RWPE2 (cell line): Measurements from ENCODE around the gene ABCA9.
A peak's percentile ranks its signal among the peaks of the same experiment; 100 is the strongest.

Source experiments
- ATAC-seq: fragments of 200-7000 bp; cut with Tn5 transposase; 3 replicates; pipeline ENCODE4 v1.9.1; 2021; ENCODE audit warnings: low read depth
- DNase-seq: peaks from one replicate; pipeline ENCODE4 v3.0.0-alpha.2; 2020; ENCODE audit warnings: low spot score
- H3K27ac ChIP-seq: fragments of 450-650 bp; 2 replicates; pipeline ENCODE4 v1.5.1; 2017; ENCODE audit warnings: mild to moderate bottlenecking; ENCODE audit not compliant: poor library complexity, severe bottlenecking
- H3K27me3 ChIP-seq: fragments of 250-450 bp; sonication (Bioruptor Pico); 2 replicates; pipeline ENCODE4 v1.5.1; 2021; ENCODE audit warnings: mild to moderate bottlenecking, moderate library complexity; ENCODE audit not compliant: insufficient read depth, poor library complexity, severe bottlenecking
- H3K36me3 ChIP-seq: fragments of 250-450 bp; sonication (Bioruptor Pico); 2 replicates; pipeline ENCODE4 v1.5.1; 2020; ENCODE audit warnings: low read depth, mild to moderate bottlenecking, moderate library complexity
- H3K4me1 ChIP-seq: fragments of 250-450 bp; sonication (Bioruptor Pico); 2 replicates; pipeline ENCODE4 v1.5.1; 2021; ENCODE audit warnings: mild to moderate bottlenecking, moderate library complexity; ENCODE audit not compliant: insufficient read depth, poor library complexity, severe bottlenecking
- H3K4me3 ChIP-seq: fragments of 250-450 bp; sonication (Bioruptor Pico); 2 replicates; pipeline ENCODE4 v1.5.1; 2021; ENCODE audit warnings: mild to moderate bottlenecking, moderate library complexity; ENCODE audit not compliant: severe bottlenecking
- H3K9me3 ChIP-seq: fragments of 250-450 bp; sonication (Bioruptor Pico); 2 replicates; pipeline ENCODE4 v1.5.1; 2021; ENCODE audit warnings: mild to moderate bottlenecking, moderate library complexity; ENCODE audit not compliant: severe bottlenecking
- CTCF ChIP-seq: fragments of 450-650 bp; IDR thresholded peaks from one replicate; pipeline ENCODE4 v1.5.1; 2017; ENCODE audit warnings: mild to moderate bottlenecking, moderate library complexity; ENCODE audit not compliant: poor library complexity, severe bottlenecking

The ABCA9 gene

GRCh38 chr17:69047368-69048263 is 13.1 kb downstream of the ABCA9 start:
- ATAC-seq (peak; percentile 96), DNase-seq (no peak)
- Histone ChIP-seq H3K27ac (peak overlapping the region; percentile 51), H3K36me3 (no peaks in the 10 kb centered on the region), H3K27me3 (no peaks in the 10 kb centered on the region), H3K4me3 (no peak overlapping the region), H3K9me3 (no peaks in the 10 kb centered on the region), H3K4me1 (peaks cover 10% of the 10 kb centered on the region)
- no peak for TF ChIP-seq CTCF

- no peak for ATAC-seq
- TF ChIP-seq CTCF, result no peak
- no peak overlapping the region for H3K4me3 ChIP-seq
Measured at GRCh38 chr17:69046121-69046807, 14.5 kb downstream of the ABCA9 start.

GRCh38 chr17:69045646-69046045 is 15.1 kb downstream of the ABCA9 start:
- no peaks in the 10 kb centered on the region for H3K9me3 ChIP-seq
- ATAC-seq (no peak), DNase-seq (no peak)
- no peak overlapping the region for H3K27ac ChIP-seq
- no peak for TF ChIP-seq CTCF
- no peaks in the 10 kb centered on the region for H3K36me3 ChIP-seq
- no peaks in the 10 kb centered on the region for H3K27me3 ChIP-seq
- H3K4me1 ChIP-seq, result peaks cover 10% of the 10 kb centered on the region
- H3K4me3 ChIP-seq, result no peak overlapping the region

More at GRCh38 chr17:69046121-69046807, 14.5 kb downstream of the ABCA9 start:
- Histone ChIP-seq H3K36me3 (no peaks in the 10 kb centered on the region), H3K27me3 (no peaks in the 10 kb centered on the region), H3K27ac (no peak overlapping the region), H3K4me1 (peaks cover 10% of the 10 kb centered on the region), H3K9me3 (no peaks in the 10 kb centered on the region)
- no peak for DNase-seq

GRCh38 chr17:69044371-69044770 is 16.4 kb downstream of the ABCA9 start:
- Histone ChIP-seq H3K4me1 (peaks cover 10% of the 10 kb centered on the region), H3K9me3 (no peaks in the 10 kb centered on the region), H3K27me3 (no peaks in the 10 kb centered on the region), H3K27ac (no peak overlapping the region), H3K36me3 (no peaks in the 10 kb centered on the region), H3K4me3 (no peak overlapping the region)
- ATAC-seq (no peak), DNase-seq (no peak)
- TF ChIP-seq CTCF, result no peak
